ENCODE data around the gene EXOC2.

Gene EXOC2

GRCh38 chr6:652865-653264 is 40.1 kb downstream of the EXOC2 start:
- TF ChIP-seq EZH2phosphoT487 (IDR thresholded peaks at IDR 0.05; ENCODE audit: borderline replicate concordance, low read length) (no peak), CTCF (IDR thresholded peaks at IDR 0.05; ENCODE audit: low read depth, low read length, poor library complexity, severe bottlenecking) (no peak)
- no peaks in the 10 kb centered on the region for H3K79me2 ChIP-seq (ENCODE audit: control insufficient read depth, low read length)

GRCh38 chr6:650098-650497 is 42.8 kb downstream of the EXOC2 start:
- Histone ChIP-seq H3K4me1 (ENCODE audit: control insufficient read depth, low read length) (no peaks in the 10 kb centered on the region), H3K9me3 (ENCODE audit: control insufficient read depth, insufficient read depth, low read length) (no peaks in the 10 kb centered on the region), H3K27me3 (ENCODE audit: control insufficient read depth, low read length) (no peaks in the 10 kb centered on the region), H4K20me1 (ENCODE audit: control insufficient read depth, insufficient read depth, low read depth, low read length) (no peaks in the 10 kb centered on the region), H3K9me2 (replicated peaks; ENCODE audit: control insufficient read depth, low read length) (no peaks in the 10 kb centered on the region), H3K36me3 (ENCODE audit: control insufficient read depth, low read length) (no peaks in the 10 kb centered on the region), H3K27ac (ENCODE audit: low read depth, low read length) (no peak overlapping the region), H3F3A (ENCODE audit: control insufficient read depth, insufficient read depth) (no peaks in the 10 kb centered on the region), H3K4me3 (ENCODE audit: low read length) (no peak overlapping the region), H3K4me2 (ENCODE audit: low read length) (no peak overlapping the region), H3K79me2 (ENCODE audit: control insufficient read depth, low read length) (no peaks in the 10 kb centered on the region)
- TF ChIP-seq EZH2phosphoT487 (IDR thresholded peaks at IDR 0.05; ENCODE audit: borderline replicate concordance, low read length) = no peak
- TF ChIP-seq CTCF (IDR thresholded peaks at IDR 0.05; ENCODE audit: low read depth, low read length, poor library complexity, severe bottlenecking) = no peak

More at GRCh38 chr6:652865-653264, 40.1 kb downstream of the EXOC2 start:
- Histone ChIP-seq H3K9me3 (ENCODE audit: control insufficient read depth, insufficient read depth, low read length) (no peaks in the 10 kb centered on the region), H3K4me1 (ENCODE audit: control insufficient read depth, low read length) (no peaks in the 10 kb centered on the region), H3K4me2 (ENCODE audit: low read length) (no peak overlapping the region), H3K4me3 (ENCODE audit: low read length) (no peak overlapping the region), H4K20me1 (ENCODE audit: control insufficient read depth, insufficient read depth, low read depth, low read length) (no peaks in the 10 kb centered on the region), H3K36me3 (ENCODE audit: control insufficient read depth, low read length) (no peaks in the 10 kb centered on the region), H3K9me2 (replicated peaks; ENCODE audit: control insufficient read depth, low read length) (no peaks in the 10 kb centered on the region), H3K27me3 (ENCODE audit: control insufficient read depth, low read length) (no peaks in the 10 kb centered on the region), H3K27ac (ENCODE audit: low read depth, low read length) (no peak overlapping the region), H3F3A (ENCODE audit: control insufficient read depth, insufficient read depth) (no peaks in the 10 kb centered on the region)

GRCh38 chr6:642805-643204 is 50.1 kb downstream of the EXOC2 start:
- no peak for TF ChIP-seq EZH2phosphoT487 (IDR thresholded peaks at IDR 0.05; ENCODE audit: borderline replicate concordance, low read length)
- TF ChIP-seq CTCF (IDR thresholded peaks at IDR 0.05; ENCODE audit: low read depth, low read length, poor library complexity, severe bottlenecking) = no peak
- Histone ChIP-seq H3K4me1 (ENCODE audit: control insufficient read depth, low read length) (no peaks in the 10 kb centered on the region), H3K9me2 (replicated peaks; ENCODE audit: control insufficient read depth, low read length) (no peaks in the 10 kb centered on the region), H3K79me2 (ENCODE audit: control insufficient read depth, low read length) (no peaks in the 10 kb centered on the region), H4K20me1 (ENCODE audit: control insufficient read depth, insufficient read depth, low read depth, low read length) (no peaks in the 10 kb centered on the region), H3K27ac (ENCODE audit: low read depth, low read length) (no peak overlapping the region), H3K4me2 (ENCODE audit: low read length) (no peak overlapping the region), H3K27me3 (ENCODE audit: control insufficient read depth, low read length) (no peaks in the 10 kb centered on the region), H3K36me3 (ENCODE audit: control insufficient read depth, low read length) (no peaks in the 10 kb centered on the region), H3K9me3 (ENCODE audit: control insufficient read depth, insufficient read depth, low read length) (no peaks in the 10 kb centered on the region), H3F3A (ENCODE audit: control insufficient read depth, insufficient read depth) (no peaks in the 10 kb centered on the region), H3K4me3 (ENCODE audit: low read length) (no peak overlapping the region)

Data from DOHH2 (cell line).